Measurements from ENCODE around the gene IFT20.
A peak's percentile ranks its signal among the peaks of the same experiment; 100 is the strongest.
"Not testable (repeated sequence)": the region's sequence is repeated elsewhere in the genome, so short reads cannot be mapped to it uniquely, and the experiment has no call there.

Gene IFT20

GRCh38 chr17:28363776-28364650 lies 28.7 kb upstream of the IFT20 start:
- DNase-seq (ENCODE audit: low spot score): no peak

DNA sequence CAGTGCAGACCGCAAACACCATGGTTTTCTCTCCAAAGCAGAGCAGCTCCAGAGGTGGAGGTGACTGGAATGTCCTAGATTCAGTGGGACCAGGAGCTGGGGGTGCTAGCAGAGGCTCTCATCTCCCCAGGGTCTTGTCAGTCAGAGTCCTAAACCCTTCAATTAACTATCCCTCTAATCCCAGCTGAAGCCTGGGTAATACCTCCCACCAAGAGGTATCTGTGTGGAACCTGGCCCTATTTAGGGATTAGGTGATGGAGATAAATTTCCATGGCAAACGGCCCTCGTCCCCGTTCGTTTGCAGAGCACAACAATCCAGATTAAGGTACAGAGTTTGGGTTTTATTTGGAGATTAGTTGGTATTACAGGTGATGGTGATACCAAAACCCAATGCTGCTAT lies 27.9 kb upstream of the IFT20 start:
- DNase-seq (ENCODE audit: low spot score): no peak

DNA sequence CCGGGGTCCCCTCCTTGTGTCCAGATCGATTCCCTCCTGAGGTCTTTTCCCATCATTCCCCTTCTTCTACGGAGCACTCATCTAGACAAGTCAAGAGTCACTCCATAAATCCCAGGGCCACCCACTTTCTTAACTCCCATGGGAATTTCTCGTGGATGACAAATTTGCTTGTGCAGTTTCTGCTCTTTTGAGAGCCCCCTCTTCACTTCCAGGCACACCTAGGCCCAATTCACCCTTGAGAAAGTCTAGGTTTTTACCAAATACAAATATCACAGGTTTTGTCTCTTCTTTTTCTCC lies 22.6 kb upstream of the IFT20 start:
- DNase-seq (ENCODE audit: low spot score): no peak

GRCh38 chr17:28357061-28357900 lies 22.0 kb upstream of the IFT20 start, which contains the start of gene POLDIP2:
Gene POLDIP2, minus strand, starts transcription at chr17:28357527. Its CDS starts 79 bp downstream, at chr17:28357448.
- peak; percentile 97 for DNase-seq (ENCODE audit: low spot score)

GRCh38 chr17:28350271-28350670 lies 15.0 kb upstream of the IFT20 start:
- no peak for DNase-seq (ENCODE audit: low spot score)

GRCh38 chr17:28348979-28349378 lies 13.7 kb upstream of the IFT20 start:
- DNase-seq (ENCODE audit: low spot score): no peak

- DNase-seq (ENCODE audit: low spot score): no peak
Measured at GRCh38 chr17:28347261-28347891, 12.1 kb upstream of the IFT20 start.

DNA sequence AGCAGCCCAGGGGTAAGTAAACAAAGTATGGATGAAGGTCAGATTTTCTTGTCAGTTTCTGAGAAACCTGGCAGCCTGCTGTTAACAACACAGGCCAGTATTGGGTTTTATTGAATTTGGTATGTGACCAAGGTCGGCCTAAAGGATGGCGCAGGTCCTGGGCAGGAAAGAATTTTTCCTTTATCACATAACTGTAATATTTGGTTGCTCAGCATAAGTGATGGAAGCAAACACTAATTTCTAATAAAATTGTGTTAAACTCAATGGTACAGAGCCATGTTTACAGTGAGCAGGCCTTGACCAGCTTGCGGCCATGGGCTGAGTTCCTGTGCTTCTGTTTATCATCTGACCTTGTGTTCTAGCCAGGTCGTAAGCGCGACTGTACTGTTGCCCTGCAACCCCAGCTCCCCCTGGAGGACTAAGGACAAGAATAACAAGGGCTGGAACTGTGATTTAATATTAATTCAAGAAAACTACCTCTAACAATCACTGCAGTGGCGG lies 11.5 kb upstream of the IFT20 start:
- no peak for DNase-seq (ENCODE audit: low spot score)

DNA sequence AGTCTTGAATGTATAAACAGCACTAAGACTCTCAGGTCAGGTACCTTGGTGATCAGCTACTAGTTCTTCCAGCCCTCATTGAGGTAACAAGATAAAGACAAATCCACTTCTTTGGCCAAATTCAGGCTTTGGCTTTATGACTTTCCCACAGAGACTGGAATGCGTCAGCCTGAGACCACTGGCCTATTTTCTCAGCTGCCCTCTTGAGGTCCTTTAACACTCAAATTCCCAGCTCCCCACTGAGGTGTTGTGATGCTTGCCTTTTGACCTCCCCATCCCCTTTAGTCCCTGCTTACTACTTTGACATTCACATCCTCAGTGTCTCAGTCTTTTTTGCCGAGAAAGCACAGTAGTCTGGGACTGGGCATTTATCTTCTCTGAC lies 10.9 kb upstream of the IFT20 start:
- DNase-seq (ENCODE audit: low spot score): no peak

DNA sequence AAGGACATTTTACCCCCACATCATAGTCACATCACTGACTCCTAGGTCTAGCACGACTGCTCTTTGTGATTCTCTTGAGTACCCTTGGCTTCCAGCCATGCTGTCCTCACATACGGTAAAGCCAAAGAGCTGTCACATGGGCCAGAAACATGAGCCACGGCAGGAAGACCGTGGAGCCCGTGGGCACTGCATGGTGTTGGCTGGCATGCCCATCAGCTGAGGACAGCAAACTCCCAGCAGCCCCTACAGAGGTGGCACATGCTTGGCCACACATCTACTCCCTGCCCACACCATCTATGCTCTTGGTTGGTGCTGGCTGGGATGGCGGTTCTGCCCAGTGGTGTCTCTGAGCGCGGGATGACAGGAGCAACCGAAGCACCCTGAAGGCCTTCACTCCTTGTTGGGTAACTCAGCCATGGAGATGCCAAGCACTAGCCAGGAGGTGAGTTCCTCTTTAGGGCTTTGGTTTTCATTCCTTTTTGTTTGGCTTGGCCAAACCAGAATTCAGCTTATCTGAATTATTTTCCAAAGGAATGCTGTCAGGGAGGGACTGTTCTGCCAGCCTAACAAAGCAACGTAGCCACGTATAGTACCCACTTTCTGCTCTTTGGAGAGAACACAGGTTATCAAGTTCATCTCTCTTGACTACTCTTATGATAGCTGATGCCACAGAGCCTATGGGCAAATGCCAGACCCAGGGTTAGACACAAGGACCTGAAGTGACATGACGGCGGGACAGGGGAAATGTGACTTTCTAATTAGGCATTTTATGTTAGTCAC lies 10.3 kb upstream of the IFT20 start:
- no peak for DNase-seq (ENCODE audit: low spot score)

GRCh38 chr17:28344435-28344901 lies 9.2 kb upstream of the IFT20 start:
- DNase-seq (ENCODE audit: low spot score): no peak

DNA sequence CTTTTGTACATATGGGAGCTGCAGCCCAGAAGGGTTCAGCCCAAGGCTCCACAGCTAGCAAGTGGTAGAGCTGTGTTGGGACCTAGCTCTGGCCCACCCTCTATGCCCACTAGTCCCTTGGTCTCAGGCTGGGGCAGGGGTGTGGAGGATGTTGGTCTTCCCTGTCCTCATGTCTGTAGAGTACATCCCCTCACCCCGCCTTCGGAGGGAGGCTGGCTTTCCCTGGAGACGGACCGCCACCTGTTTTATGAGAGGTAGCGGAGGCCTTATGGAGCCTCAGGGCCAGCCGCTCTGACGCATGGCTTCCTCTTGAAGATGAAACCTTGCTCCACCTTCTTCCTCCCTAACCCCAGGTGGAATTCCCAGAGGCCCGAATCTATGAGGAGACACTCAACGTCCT lies 8.7 kb upstream of the IFT20 start:
- no peak for DNase-seq (ENCODE audit: low spot score)

DNA sequence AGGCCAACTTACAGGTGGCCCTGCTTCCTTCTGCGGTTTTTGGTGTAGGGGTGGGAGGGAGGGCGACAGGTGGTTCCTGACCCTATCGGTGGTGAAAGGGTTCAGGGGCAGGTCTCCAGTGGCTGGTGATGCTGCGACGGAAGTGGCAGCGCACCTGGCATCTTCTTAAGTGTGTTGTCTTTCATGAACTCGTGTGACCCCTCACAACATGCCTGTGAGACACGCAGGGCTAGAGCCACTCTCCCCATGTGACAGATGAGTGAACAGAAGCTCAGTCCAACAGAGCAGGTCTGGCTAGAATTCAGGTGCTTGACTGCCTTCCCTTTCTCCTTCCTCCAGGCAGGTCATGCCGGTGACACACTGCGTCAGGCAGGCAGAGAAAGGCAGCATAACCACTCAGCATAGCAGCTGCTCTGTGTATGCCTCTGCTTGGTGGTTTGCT lies 8.2 kb upstream of the IFT20 start:
- DNase-seq (ENCODE audit: low spot score): no peak

- DNase-seq (ENCODE audit: low spot score): no peak
Measured at GRCh38 chr17:28342313-28342712, 7.0 kb upstream of the IFT20 start.

DNA sequence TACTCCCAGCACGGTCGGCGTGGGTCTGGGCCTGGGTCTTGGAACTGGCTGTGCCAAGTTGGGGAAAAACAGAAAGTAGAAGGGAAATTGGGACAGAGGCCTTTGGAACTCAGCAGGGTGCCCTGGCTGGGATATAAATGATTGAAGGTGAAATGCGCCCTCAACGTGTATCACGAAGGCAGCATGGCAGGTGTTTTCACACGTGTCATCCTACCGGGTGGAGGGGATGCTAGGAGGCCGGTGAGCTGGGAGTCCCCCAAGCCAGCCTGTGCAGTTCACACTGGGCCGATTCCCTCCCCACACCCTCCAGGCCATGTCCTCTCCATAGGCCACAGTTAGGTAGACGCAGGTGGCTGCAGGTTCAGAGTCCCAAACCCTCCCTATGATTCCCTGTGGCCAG lies 6.2 kb upstream of the IFT20 start:
- DNase-seq (ENCODE audit: low spot score): no peak

GRCh38 chr17:28340374-28340773 lies 5.1 kb upstream of the IFT20 start:
- DNase-seq (ENCODE audit: low spot score): no peak

DNA sequence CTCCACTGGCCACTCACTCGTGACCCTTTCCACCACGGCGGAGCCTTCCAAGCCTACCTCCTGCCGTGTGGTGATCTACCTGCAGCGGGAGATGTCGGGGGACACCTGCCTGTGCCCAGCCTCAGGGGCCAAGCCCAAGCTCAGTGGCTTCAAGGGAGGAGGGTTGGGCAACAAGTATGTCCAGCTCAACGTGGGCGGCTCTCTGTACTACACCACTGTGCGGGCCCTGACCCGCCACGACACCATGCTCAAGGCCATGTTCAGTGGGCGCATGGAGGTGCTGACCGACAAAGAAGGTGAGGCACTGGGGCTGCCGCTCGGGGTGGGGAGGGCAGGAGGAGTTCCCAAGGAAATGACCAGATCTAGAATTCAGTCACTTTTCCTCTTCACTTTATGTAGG lies 4.2 kb upstream of the IFT20 start:
- DNase-seq (ENCODE audit: low spot score): no peak

- DNase-seq (ENCODE audit: low spot score): not testable (repeated sequence)
Measured at GRCh38 chr17:28338769-28339212, 3.5 kb upstream of the IFT20 start.

- no peak for DNase-seq (ENCODE audit: low spot score)
Measured at GRCh38 chr17:28338056-28338768, 2.9 kb upstream of the IFT20 start.

GRCh38 chr17:28335959-28336871 lies 943 bp upstream of the IFT20 start:
- no peak for DNase-seq (ENCODE audit: low spot score)

All from activated CD4-positive, alpha-beta T cell treated with anti-CD3 and anti-CD28 coated beads, Interleukin-2, Interleukin-4, amounts not matched to agents 100 ng/mL and 50 ng/mL, durations not matched to agents 16 hours and 8 hours (primary cell).